GM21360 (cell line): ENCODE results near the gene PTPRG.

Source experiments
- ATAC-seq: cut with Tn5 transposase; IDR thresholded peaks from one replicate; pipeline ENCODE4 v1.9.1; 2021; ENCODE audit warnings: mild to moderate bottlenecking, moderate library complexity; ENCODE audit not compliant: unreplicated experiment

PTPRG gene

DNA sequence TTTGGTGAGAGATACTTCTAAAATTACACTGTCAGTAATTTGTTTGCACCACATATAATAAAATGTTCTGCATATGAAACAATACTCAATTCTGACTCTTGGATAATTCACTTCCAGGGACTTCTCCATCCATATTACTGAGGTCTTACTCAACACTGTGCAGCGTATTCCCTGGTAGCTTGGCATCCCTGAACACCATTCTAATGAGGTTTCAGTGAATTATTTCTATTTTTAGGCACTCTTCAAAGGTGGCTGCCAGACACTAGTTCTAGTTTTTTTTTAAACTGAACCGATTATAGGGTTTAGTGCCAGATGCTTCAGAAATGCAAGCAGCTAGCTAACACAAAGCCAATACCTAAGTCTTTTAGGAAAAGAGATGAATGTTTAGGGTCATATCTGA lies 528.7 kb downstream of the PTPRG start:
- ATAC-seq, result no peak

- no peak for ATAC-seq
These were observed 529.1 kb downstream of the PTPRG start for GRCh38 chr3:62090519-62090918.

GRCh38 chr3:62093025-62093424 lies 531.7 kb downstream of the PTPRG start:
- no peak for ATAC-seq

DNA sequence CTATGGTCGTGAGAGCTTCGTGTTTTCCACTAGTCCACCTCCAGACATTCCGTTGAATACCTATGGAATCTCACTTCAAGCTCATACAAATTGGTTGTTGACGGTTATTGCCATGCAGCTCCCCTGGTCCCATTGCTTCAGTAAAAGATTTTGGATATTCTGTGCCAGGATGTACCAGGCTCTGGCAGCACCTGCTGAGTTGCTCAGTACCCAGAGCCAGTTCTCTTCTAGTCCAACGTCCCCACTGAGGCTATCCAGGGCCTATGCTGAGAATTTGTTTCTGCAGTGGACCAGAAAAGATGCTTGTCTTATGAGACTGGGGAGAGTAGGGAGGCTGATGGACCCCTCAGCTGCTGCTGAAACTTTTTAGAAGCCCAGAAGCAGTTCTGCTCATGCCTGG lies 533.1 kb downstream of the PTPRG start:
- ATAC-seq, result no peak

DNA sequence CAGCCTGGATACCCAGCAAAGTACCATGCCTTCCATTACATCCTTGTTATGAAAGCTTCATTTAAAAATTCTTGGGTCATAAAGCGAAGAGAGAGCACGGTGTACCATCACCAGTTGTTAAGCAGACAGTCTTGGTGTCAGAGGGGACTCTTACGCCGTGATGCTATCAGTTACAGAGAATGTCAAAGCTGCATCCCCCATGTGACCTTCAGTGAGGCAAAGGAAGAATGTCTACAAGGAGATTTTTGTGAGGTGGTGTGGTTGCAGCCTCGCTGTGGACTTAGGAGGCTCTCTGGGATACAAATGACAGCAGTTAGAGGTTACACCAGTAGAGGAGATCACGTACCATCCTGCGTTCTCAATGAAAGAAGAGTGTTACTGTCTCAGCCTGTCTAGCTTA lies 533.7 kb downstream of the PTPRG start:
- ATAC-seq, result no peak

GRCh38 chr3:62095756-62096155 lies 534.4 kb downstream of the PTPRG start:
- ATAC-seq, result no peak

DNA sequence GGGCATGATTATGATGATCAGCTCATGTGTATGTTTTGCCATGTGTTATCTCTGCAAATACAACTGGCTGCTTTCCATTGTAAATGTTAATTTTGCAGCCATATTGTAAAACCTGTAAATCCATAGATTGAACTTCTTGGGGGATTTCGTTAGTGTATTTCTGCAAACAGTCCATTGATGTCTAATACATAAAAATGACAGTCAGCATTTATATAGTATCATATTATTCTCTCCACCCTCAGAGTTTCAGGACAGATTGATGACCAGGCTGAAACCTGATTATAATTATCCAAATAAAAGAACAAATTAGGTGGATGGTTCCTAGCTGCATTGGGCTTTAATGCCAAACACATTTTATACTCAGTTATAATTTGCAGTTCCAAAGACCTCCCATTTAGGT lies 535.1 kb downstream of the PTPRG start:
- ATAC-seq, result no peak

DNA sequence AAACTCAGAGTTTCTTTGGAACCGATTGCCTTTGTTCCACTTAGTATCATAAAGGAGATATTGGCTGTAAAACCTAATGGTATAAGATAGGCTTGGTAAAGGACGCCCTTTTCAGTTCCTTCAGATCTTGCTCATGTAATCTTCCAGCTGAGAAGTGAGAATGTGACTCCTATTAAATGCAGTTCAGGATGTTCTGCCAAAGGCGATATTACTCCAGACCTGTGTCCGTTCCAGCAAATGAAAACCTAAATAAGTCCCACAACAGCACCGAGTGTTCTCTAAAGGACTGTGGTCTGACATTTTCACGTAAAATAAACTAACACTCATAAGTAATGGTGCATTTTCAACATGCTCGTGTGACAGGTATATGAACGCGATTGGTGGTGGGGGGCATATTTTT lies 535.8 kb downstream of the PTPRG start:
- ATAC-seq, result no peak

DNA sequence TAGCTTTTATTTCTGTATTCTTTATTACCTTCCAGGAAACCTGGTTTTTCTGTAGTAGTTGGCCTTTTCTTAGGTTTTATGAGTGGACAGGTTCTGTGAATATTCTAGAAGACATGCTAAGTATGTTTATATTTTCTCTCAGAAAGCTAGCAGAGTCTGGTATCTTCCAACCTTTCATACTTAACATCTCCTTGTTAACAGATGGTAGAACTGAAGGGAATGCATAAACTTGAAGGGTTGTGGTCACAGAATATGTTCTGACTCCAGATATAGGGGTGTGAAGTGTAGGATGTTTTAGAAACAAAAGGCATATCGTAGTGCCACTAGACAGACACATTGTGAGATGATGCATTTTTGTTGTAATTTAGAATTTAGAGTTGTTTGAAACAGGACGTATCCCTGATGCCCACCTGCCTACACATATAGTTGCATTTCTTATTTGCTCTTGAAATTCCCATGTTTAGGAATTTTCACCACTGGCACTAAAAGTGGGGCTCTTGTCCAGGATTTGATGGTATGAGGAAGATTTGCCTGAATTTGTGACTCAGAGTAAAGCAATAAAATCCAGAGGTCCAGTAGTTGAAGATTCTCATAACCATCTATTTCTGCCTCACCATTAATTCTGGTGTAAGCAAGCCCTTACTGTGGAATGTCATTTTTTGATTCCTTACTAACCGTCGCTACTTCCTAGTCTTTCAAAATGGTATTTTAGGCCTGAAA lies 537.4 kb downstream of the PTPRG start:
- no peak for ATAC-seq

DNA sequence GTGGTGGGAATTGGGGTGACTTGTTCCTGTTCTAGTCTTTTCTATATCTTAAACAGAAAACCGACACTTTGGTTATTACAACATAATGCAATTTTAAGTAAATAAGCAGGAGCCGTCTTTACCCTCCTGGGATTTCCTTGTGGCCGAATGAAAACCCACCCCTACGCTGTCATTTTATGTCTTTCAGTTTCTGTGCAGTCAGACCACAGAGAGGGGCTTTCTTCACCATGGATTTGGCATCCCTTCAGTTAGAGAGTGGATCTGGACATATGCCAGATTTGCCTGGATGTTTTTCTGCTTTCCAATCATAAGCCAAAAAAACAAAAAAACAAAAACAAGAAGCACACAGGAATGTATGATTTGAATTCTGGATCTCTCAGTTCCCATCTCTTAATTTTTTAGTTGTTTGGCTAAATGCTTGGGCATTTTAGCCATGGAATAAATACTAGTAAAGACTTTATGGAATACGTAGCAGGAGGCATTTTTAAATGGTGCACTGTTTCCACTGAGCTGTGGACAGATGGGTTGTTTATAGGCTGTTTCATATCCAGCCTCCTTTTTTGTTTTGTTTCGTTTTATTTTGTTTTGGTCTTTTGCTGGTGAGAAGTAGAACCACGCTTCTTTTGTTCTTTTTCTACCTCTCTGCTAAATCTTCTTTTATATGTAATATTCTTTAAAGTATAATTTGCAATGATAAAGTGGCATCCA lies 539.1 kb downstream of the PTPRG start:
- no peak for ATAC-seq

GRCh38 chr3:62101488-62101887 lies 540.1 kb downstream of the PTPRG start:
- ATAC-seq, result no peak

- no peak for ATAC-seq
These were observed 542.2 kb downstream of the PTPRG start for GRCh38 chr3:62103531-62103930.

GRCh38 chr3:62109534-62109933 lies 548.2 kb downstream of the PTPRG start:
- no peak for ATAC-seq

DNA sequence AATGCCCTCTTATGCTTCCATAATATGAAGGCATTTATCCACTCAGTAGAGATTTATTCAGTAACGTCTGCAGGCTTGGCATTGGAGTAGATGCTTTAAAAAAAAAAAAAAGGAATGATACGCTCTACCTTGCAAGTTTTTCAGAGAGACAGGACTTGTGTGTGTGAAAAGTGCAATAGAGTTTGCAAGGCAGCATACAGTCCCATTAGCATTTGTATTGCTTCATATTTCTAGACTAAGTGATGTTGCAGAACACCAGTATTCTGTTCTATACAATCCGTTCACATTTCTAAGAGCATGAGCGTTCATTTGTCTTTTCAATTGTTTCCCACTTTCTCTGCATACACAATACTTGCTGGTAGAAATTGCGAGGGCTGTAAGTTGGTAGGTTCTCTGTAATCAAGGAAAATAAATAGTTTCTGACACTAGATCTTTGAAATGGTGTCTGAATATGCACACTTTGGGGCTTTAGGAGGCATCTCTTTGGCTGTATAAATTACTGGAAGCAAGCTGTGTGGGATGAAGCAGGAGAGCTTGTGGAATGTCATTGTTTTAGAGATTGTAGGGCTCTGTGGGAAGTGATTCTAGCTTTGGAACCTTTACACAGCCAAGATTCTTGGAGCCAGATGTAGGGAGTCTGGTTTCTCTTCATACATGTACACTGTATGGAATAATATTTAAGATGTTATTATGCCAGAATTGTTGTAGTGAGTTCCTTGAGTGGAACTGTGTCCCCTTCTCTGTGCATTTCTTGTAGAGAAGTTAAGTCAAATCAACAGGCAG lies 549.3 kb downstream of the PTPRG start:
- no peak for ATAC-seq

DNA sequence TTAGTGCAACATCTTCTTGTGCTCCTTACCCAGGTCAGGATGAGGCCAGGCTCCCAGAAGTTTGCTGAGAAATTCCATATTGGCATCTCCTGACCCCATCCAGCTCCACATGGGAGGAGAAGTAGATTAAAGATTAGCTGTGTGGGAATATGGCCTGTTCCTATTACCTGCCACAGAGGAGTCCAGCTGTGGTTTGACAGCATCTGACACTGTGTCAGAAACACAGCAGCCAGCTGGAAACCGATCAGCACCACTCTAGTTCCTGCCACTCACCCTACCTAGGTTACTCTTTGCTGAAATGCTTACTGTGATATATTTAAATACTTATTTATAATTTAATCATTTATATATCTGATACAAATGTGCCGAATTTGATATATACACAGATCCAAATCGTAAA lies 551.7 kb downstream of the PTPRG start:
- ATAC-seq, result no peak

- no peak for ATAC-seq
These were observed 553.4 kb downstream of the PTPRG start for GRCh38 chr3:62114763-62115162.

GRCh38 chr3:62117903-62118548 lies 556.7 kb downstream of the PTPRG start:
- ATAC-seq, result no peak

GRCh38 chr3:62119139-62119538 lies 557.8 kb downstream of the PTPRG start:
- ATAC-seq, result no peak

GRCh38 chr3:62122819-62123218 lies 561.4 kb downstream of the PTPRG start:
- no peak for ATAC-seq

- ATAC-seq, result no peak
These were observed 564.0 kb downstream of the PTPRG start for GRCh38 chr3:62125380-62125779.

GRCh38 chr3:62127116-62127515 lies 565.7 kb downstream of the PTPRG start:
- no peak for ATAC-seq
